Endothelial cell of umbilical vein (primary cell): Measurements from ENCODE around the gene NR2C2.
"Not testable (repeated sequence)": the region's sequence is repeated elsewhere in the genome, so short reads cannot be mapped to it uniquely, and the experiment has no call there.

ENCODE experiments used
- EZH2 ChIP-seq: IDR thresholded peaks from 2 replicates; pipeline ENCODE4 v1.6.1; 2012; ENCODE audit warnings: borderline replicate concordance, low read depth, mild to moderate bottlenecking, moderate library complexity, low read length, inconsistent platforms; ENCODE audit not compliant: severe bottlenecking
- FOS ChIP-seq: IDR thresholded peaks from 2 replicates; pipeline ENCODE4 v1.6.1; 2011; ENCODE audit warnings: mild to moderate bottlenecking, low read length, moderate library complexity, borderline replicate concordance; ENCODE audit not compliant: insufficient read depth
- GATA2 ChIP-seq: IDR thresholded peaks from 2 replicates; pipeline ENCODE4 v1.7.0; 2011; ENCODE audit warnings: low read depth, mild to moderate bottlenecking, moderate library complexity, mixed read lengths, low read length; ENCODE audit not compliant: insufficient read length, insufficient read depth
- MYC ChIP-seq: IDR thresholded peaks from one replicate; pipeline ENCODE4 v1.6.1; 2011; ENCODE audit warnings: mild to moderate bottlenecking, low read depth, low read length
- POLR2A ChIP-seq: IDR thresholded peaks from 2 replicates; pipeline ENCODE4 v1.6.1; 2012; ENCODE audit warnings: low read depth, mild to moderate bottlenecking, control low read depth, low read length
- POLR2AphosphoS5 ChIP-seq: IDR thresholded peaks from 2 replicates; pipeline ENCODE4 v1.6.1; 2012; ENCODE audit warnings: low read depth, mild to moderate bottlenecking, control low read depth, low read length, moderate library complexity; ENCODE audit not compliant: insufficient read depth
- TF ChIP-seq, protein P1 (sequence below), 2 donors: IDR thresholded peaks; 1 replicate in 1 of 2; 2 replicates in 1 of 2; pipeline ENCODE4 v1.5.1; 2011; ENCODE audit warnings: low read length in 2 of 2, mild to moderate bottlenecking in 2 of 2, moderate library complexity in 2 of 2, control low read depth in 1 of 2, inconsistent platforms in 1 of 2, low read depth in 1 of 2; ENCODE audit not compliant: insufficient read depth in 1 of 2; ENCODE audit errors: extremely low read depth in 1 of 2
- TF ChIP-seq, protein P2 (sequence below): IDR thresholded peaks from 2 replicates; pipeline ENCODE4 v1.6.1; 2011; ENCODE audit not compliant: insufficient read depth, insufficient read length

GRCh38 chr3:14903501-14903900 is 43.9 kb upstream of the NR2C2 start:
- not testable (repeated sequence) for TF ChIP-seq POLR2AphosphoS5, EZH2, POLR2A, GATA2, FOS, MYC
- TF ChIP-seq, protein P1, sequence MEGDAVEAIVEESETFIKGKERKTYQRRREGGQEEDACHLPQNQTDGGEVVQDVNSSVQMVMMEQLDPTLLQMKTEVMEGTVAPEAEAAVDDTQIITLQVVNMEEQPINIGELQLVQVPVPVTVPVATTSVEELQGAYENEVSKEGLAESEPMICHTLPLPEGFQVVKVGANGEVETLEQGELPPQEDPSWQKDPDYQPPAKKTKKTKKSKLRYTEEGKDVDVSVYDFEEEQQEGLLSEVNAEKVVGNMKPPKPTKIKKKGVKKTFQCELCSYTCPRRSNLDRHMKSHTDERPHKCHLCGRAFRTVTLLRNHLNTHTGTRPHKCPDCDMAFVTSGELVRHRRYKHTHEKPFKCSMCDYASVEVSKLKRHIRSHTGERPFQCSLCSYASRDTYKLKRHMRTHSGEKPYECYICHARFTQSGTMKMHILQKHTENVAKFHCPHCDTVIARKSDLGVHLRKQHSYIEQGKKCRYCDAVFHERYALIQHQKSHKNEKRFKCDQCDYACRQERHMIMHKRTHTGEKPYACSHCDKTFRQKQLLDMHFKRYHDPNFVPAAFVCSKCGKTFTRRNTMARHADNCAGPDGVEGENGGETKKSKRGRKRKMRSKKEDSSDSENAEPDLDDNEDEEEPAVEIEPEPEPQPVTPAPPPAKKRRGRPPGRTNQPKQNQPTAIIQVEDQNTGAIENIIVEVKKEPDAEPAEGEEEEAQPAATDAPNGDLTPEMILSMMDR (IDR thresholded peaks at IDR 0.05; ENCODE audit: extremely low read depth in 1 of 2, insufficient read depth in 1 of 2, low read depth in 1 of 2, low read length in 2 of 2): not testable (repeated sequence)
- TF ChIP-seq, protein P2, sequence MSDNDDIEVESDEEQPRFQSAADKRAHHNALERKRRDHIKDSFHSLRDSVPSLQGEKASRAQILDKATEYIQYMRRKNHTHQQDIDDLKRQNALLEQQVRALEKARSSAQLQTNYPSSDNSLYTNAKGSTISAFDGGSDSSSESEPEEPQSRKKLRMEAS: not testable (repeated sequence)
